Ovary (tissue), 3 donors: Measurements from ENCODE around the gene CEMP1.

Source experiments
- EP300 ChIP-seq: sonication (generic); formaldehyde crosslinking; IDR thresholded peaks from one replicate; pipeline ENCODE4 v1.6.1; 2017; ENCODE audit warnings: antibody characterized with exemption
- TF ChIP-seq, protein P1 (sequence below), 3 donors: fragments of 450-650 bp in 2 of 3; fragments of 200-600 bp in 1 of 3; IDR thresholded peaks; one replicate each; pipeline versions ENCODE4 v1.5.1 to v1.8.0; 2016 to 2022; ENCODE audit warnings: antibody characterized with exemption in 3 of 3, mild to moderate bottlenecking in 1 of 3
- donor health status: DM: no; HTN: no; CAD: no.

DNA sequence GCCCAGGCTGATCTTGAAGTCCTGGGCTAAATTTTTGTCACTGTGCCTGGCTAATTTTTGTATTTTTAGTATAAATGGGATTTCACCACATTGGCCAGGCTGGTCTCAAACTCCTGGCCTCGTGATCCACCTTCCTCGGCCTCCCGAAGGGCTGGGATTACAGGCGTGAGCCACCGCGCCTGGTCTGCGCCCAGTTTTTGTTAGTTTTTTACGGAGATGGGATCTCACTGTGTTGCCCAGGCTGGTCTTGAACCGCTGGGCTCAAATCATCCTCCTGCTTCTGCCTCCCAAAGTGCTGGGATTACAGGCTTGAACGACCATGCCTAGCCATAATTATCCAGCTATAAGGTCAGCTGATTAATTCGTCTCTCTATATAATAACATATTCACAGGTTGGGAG, 2.7 kb upstream of the CEMP1 start:
- no peak for TF ChIP-seq EP300
- TF ChIP-seq, protein P1, sequence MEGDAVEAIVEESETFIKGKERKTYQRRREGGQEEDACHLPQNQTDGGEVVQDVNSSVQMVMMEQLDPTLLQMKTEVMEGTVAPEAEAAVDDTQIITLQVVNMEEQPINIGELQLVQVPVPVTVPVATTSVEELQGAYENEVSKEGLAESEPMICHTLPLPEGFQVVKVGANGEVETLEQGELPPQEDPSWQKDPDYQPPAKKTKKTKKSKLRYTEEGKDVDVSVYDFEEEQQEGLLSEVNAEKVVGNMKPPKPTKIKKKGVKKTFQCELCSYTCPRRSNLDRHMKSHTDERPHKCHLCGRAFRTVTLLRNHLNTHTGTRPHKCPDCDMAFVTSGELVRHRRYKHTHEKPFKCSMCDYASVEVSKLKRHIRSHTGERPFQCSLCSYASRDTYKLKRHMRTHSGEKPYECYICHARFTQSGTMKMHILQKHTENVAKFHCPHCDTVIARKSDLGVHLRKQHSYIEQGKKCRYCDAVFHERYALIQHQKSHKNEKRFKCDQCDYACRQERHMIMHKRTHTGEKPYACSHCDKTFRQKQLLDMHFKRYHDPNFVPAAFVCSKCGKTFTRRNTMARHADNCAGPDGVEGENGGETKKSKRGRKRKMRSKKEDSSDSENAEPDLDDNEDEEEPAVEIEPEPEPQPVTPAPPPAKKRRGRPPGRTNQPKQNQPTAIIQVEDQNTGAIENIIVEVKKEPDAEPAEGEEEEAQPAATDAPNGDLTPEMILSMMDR (IDR thresholded peaks at IDR 0.05): no peak
